NCI-H2029 treated with DMSO at 0.1 percent for 48 hours (cell line): ENCODE data around the gene ASXL1.

ENCODE experiments used
- DNase-seq: peaks from one replicate; lab custom pipeline; 2025; lab: John Stamatoyannopoulos, UW

The ASXL1 gene

GRCh38 chr20:32481311-32482142 lies 123.4 kb downstream of the ASXL1 start:
- no peak for DNase-seq

DNA sequence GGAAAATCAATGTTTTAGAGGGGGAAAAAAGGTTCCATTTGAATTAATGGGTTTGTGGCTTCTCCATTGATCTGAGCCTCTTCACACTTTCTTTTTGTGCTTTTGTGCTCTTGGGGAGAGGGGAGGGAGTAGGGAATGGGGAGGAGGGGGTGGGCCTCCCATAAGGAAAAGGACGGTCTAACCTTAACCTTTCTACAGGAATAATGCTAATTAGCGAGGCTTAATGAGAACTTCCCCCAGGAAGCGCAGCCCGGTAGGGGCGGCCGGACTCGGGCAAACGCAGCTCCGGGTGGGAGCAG lies 124.0 kb downstream of the ASXL1 start:
- no peak for DNase-seq

GRCh38 chr20:32482442-32483261 lies 124.5 kb downstream of the ASXL1 start:
- no peak for DNase-seq

GRCh38 chr20:32483351-32484224 lies 125.5 kb downstream of the ASXL1 start:
- peak; percentile 80 for DNase-seq

DNA sequence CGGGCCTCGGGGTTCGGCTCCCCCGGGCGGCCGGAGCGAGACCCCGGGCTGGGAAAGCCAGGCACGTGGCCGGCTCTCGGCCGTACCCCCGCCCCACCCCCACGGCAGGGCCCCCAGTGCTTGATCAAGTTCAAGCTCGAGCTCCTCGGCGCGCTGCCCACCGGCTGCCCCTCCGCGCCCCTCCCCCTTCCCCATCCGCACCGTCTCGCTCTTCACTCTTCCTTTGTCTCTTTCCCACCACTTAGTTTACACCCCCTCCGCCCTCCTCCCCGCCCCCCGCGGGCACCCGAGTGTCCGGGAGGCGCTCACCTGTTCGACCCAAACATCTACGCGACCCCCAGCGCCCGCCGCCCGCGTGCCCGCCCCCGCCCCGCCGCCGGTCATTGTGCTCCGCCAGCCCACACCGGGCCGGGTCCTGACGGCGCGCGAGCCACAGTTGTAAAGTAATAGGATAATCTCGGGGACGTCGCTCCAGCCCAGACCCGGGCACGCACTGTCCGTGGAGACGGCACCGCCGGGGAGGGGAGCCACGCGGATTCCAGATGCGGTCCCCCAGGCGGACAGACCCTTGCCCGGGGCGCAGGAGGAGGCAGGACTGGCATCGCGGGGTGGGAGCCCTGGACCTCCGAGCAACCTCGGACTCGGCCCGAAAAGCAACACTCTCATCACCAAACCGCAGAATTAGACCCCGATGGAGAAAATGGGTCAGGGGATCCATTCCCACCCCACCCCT lies 126.3 kb downstream of the ASXL1 start:
- peak; percentile 30 for DNase-seq

GRCh38 chr20:32484958-32485769 lies 127.0 kb downstream of the ASXL1 start:
- peak; percentile 39 for DNase-seq

DNA sequence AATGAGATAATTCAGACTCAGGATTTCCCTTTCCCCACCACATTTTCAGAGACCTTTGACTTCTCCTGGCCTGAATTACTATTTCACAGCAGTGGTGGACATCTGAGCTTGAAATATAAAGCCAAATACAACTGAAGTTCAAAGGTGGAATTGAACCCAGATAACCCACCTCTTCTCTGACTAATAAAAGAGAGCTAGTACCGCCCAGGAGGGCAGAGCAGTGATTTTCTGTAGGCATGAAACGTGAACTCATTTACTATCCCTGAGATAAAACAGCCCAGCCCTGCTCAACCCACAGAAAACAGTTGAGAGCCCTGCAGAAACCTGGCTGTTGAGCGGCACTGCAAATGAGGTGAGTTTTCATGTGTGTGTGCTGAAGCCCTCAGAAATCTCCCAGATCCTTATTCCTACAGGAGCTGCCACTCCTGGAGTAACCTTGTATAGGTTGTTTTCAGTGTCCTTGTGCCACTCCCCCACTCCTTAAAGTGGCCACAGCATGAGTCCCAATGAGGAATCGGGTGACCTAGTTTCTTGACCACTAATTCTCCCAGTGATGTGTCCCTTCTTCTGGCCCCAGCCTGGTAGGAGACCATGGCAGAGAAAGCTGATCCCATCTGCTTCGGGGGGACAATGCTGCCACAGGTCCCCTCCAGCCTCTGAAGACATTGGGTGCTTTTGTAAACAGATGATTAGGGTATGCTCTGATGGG lies 127.8 kb downstream of the ASXL1 start:
- no peak for DNase-seq

- no peak for DNase-seq
These were observed 129.2 kb downstream of the ASXL1 start for GRCh38 chr20:32487381-32487780.

- DNase-seq, result no peak
These were observed 130.1 kb downstream of the ASXL1 start for GRCh38 chr20:32488066-32488838.
